Activated T-helper 17 cell treated with anti-CD3 and anti-CD28 coated beads, Interleukin-2, amount 50 U/mL, for 72 hours (primary cell): ENCODE results near the gene ZNF664. TPM values are rescaled to one million over a fixed set of nuclear protein-coding genes. Genes with fewer than 3 reads are reported as not detected.

ENCODE experiments used
- ATAC-seq: fragments of 150-1000 bp; cut with Tn5 transposase; replicated peaks from 2 replicates; pipeline ENCODE4 v1.10.0; 2021; ENCODE audit warnings: mild to moderate bottlenecking, moderate library complexity
- H3K27ac Mint-ChIP-seq: one replicate; pipeline ENCODE4 v1.8.0; 2022; ENCODE audit warnings: mixed read lengths
- H3K27me3 Mint-ChIP-seq: one replicate; pipeline ENCODE4 v1.8.0; 2022; ENCODE audit warnings: mixed read lengths
- H3K36me3 Mint-ChIP-seq: one replicate; pipeline ENCODE4 v1.8.0; 2022; ENCODE audit warnings: low read depth, mild to moderate bottlenecking, mixed read lengths
- H3K4me1 Mint-ChIP-seq: one replicate; pipeline ENCODE4 v1.8.0; 2022; ENCODE audit warnings: mixed read lengths
- H3K4me3 Mint-ChIP-seq: one replicate; pipeline ENCODE4 v1.8.0; 2022; ENCODE audit warnings: mild to moderate bottlenecking, mixed read lengths
- H3K9me3 Mint-ChIP-seq: one replicate; pipeline ENCODE4 v1.8.0; 2022; ENCODE audit warnings: mixed read lengths
- total RNA-seq, 2 donors: library from RNA; stranded (reverse); gene quantifications; one replicate each; pipeline ENCODE4 v1.2.3, GENCODE V29; 2022

The ZNF664 gene
- total RNA-seq = 10 to 100 TPM; 35.6 to 48.3 TPM

GRCh38 chr12:123972457-123973401, at the start of gene ZNF664, which contains the start of gene CCDC92:
ZNF664 (plus strand) TSS chr12:123973215; CDS start chr12:124012145, 38,930 bp downstream.
CCDC92 (minus strand) TSS chr12:123972831; CDS start chr12:123944305, 28,526 bp downstream.
- H3K36me3 Mint-ChIP-seq = peaks cover 58% of the 10 kb centered on the region
- no peaks in the 10 kb centered on the region for H3K27me3 Mint-ChIP-seq
- peaks cover 29% of the 10 kb centered on the region for H3K4me1 Mint-ChIP-seq
- no peaks in the 10 kb centered on the region for H3K9me3 Mint-ChIP-seq
- peak; percentile 83 for ATAC-seq
- H3K4me3 Mint-ChIP-seq = peak within 1 kb of the TSS; percentile 93
- H3K27ac Mint-ChIP-seq = peak within 1 kb of the TSS; percentile 92

- H3K27me3 Mint-ChIP-seq = peaks cover 3% of the 10 kb centered on the region
- no peaks in the 10 kb centered on the region for H3K36me3 Mint-ChIP-seq
These were observed 49.1 kb upstream of the ZNF664 start for GRCh38 chr12:123923927-123924326.

GRCh38 chr12:123924539-123924938, 48.5 kb upstream of the ZNF664 start:
- Mint-ChIP-seq H3K36me3 (no peaks in the 10 kb centered on the region), H3K4me1 (peaks cover 4% of the 10 kb centered on the region), H3K4me3 (no peak overlapping the region), H3K27ac (no peak overlapping the region), H3K9me3 (no peaks in the 10 kb centered on the region), H3K27me3 (peaks cover 3% of the 10 kb centered on the region)
- no peak for ATAC-seq

More at GRCh38 chr12:123923927-123924326, 49.1 kb upstream of the ZNF664 start:
- Mint-ChIP-seq H3K9me3 (no peaks in the 10 kb centered on the region), H3K27ac (no peak overlapping the region), H3K4me1 (peaks cover 4% of the 10 kb centered on the region), H3K4me3 (no peak overlapping the region)
- ATAC-seq = no peak

GRCh38 chr12:123928274-123928865, 44.6 kb upstream of the ZNF664 start:
- Mint-ChIP-seq H3K27me3 (peaks cover 8% of the 10 kb centered on the region), H3K4me3 (no peak overlapping the region), H3K9me3 (no peaks in the 10 kb centered on the region), H3K4me1 (peaks cover 18% of the 10 kb centered on the region), H3K36me3 (no peaks in the 10 kb centered on the region), H3K27ac (no peak overlapping the region)
- ATAC-seq = no peak

GRCh38 chr12:123928897-123929296, 44.1 kb upstream of the ZNF664 start:
- Mint-ChIP-seq H3K4me1 (peaks cover 18% of the 10 kb centered on the region), H3K27ac (no peak overlapping the region), H3K36me3 (no peaks in the 10 kb centered on the region), H3K27me3 (peaks cover 8% of the 10 kb centered on the region), H3K9me3 (no peaks in the 10 kb centered on the region), H3K4me3 (no peak overlapping the region)
- ATAC-seq = no peak

- H3K4me1 Mint-ChIP-seq = peaks cover 14% of the 10 kb centered on the region
- ATAC-seq = no peak
- H3K27me3 Mint-ChIP-seq = peaks cover 5% of the 10 kb centered on the region
- no peak overlapping the region for H3K27ac Mint-ChIP-seq
- H3K36me3 Mint-ChIP-seq = no peaks in the 10 kb centered on the region
- H3K9me3 Mint-ChIP-seq = no peaks in the 10 kb centered on the region
- no peak overlapping the region for H3K4me3 Mint-ChIP-seq
These were observed 43.0 kb upstream of the ZNF664 start for GRCh38 chr12:123929946-123930583.

- H3K4me3 Mint-ChIP-seq = peak overlapping the region; percentile 56
- peak; percentile 88 for ATAC-seq
- H3K36me3 Mint-ChIP-seq = peaks cover 7% of the 10 kb centered on the region
- H3K27me3 Mint-ChIP-seq = peaks cover 5% of the 10 kb centered on the region
- H3K27ac Mint-ChIP-seq = peak overlapping the region; percentile 76
- peaks cover 14% of the 10 kb centered on the region for H3K4me1 Mint-ChIP-seq
- H3K9me3 Mint-ChIP-seq = no peaks in the 10 kb centered on the region
These were observed 41.2 kb upstream of the ZNF664 start for GRCh38 chr12:123931686-123932321.

GRCh38 chr12:123933214-123933613, 39.8 kb upstream of the ZNF664 start:
- H3K4me1 Mint-ChIP-seq = peaks cover 24% of the 10 kb centered on the region
- no peaks in the 10 kb centered on the region for H3K9me3 Mint-ChIP-seq
- H3K4me3 Mint-ChIP-seq = no peak overlapping the region
- ATAC-seq = no peak
- H3K27me3 Mint-ChIP-seq = peaks cover 5% of the 10 kb centered on the region
- peaks cover 14% of the 10 kb centered on the region for H3K36me3 Mint-ChIP-seq
- no peak overlapping the region for H3K27ac Mint-ChIP-seq

- H3K27me3 Mint-ChIP-seq = peaks cover 5% of the 10 kb centered on the region
- no peak overlapping the region for H3K4me3 Mint-ChIP-seq
- H3K9me3 Mint-ChIP-seq = no peaks in the 10 kb centered on the region
- H3K4me1 Mint-ChIP-seq = peaks cover 33% of the 10 kb centered on the region
- H3K27ac Mint-ChIP-seq = no peak overlapping the region
- peaks cover 14% of the 10 kb centered on the region for H3K36me3 Mint-ChIP-seq
- no peak for ATAC-seq
These were observed 38.9 kb upstream of the ZNF664 start for GRCh38 chr12:123934016-123934620.

GRCh38 chr12:123934829-123935228, 38.2 kb upstream of the ZNF664 start:
- no peak for ATAC-seq
- Mint-ChIP-seq H3K27ac (no peak overlapping the region), H3K9me3 (no peaks in the 10 kb centered on the region), H3K36me3 (peaks cover 14% of the 10 kb centered on the region), H3K4me1 (peaks cover 34% of the 10 kb centered on the region), H3K4me3 (no peak overlapping the region), H3K27me3 (peaks cover 5% of the 10 kb centered on the region)

- peaks cover 34% of the 10 kb centered on the region for H3K4me1 Mint-ChIP-seq
- H3K9me3 Mint-ChIP-seq = no peaks in the 10 kb centered on the region
- H3K27ac Mint-ChIP-seq = peak overlapping the region; percentile 13
- ATAC-seq = no peak
- H3K36me3 Mint-ChIP-seq = peaks cover 14% of the 10 kb centered on the region
- peak overlapping the region; percentile 33 for H3K4me3 Mint-ChIP-seq
- H3K27me3 Mint-ChIP-seq = peaks cover 5% of the 10 kb centered on the region
These were observed 37.1 kb upstream of the ZNF664 start for GRCh38 chr12:123935956-123936355.

- peak overlapping the region; percentile 13 for H3K27ac Mint-ChIP-seq
- ATAC-seq = no peak
- H3K27me3 Mint-ChIP-seq = peaks cover 5% of the 10 kb centered on the region
- no peaks in the 10 kb centered on the region for H3K9me3 Mint-ChIP-seq
- peaks cover 16% of the 10 kb centered on the region for H3K36me3 Mint-ChIP-seq
- H3K4me1 Mint-ChIP-seq = peaks cover 33% of the 10 kb centered on the region
- H3K4me3 Mint-ChIP-seq = peak overlapping the region; percentile 33
These were observed 36.5 kb upstream of the ZNF664 start for GRCh38 chr12:123936471-123936870.

- peak overlapping the region; percentile 83 for H3K4me3 Mint-ChIP-seq
- H3K27ac Mint-ChIP-seq = peak overlapping the region; percentile 91
- peaks cover 26% of the 10 kb centered on the region for H3K4me1 Mint-ChIP-seq
- no peaks in the 10 kb centered on the region for H3K9me3 Mint-ChIP-seq
- no peak for ATAC-seq
- peaks cover 22% of the 10 kb centered on the region for H3K36me3 Mint-ChIP-seq
- H3K27me3 Mint-ChIP-seq = no peaks in the 10 kb centered on the region
These were observed 35.9 kb upstream of the ZNF664 start for GRCh38 chr12:123936956-123937706.
